K562 (cell line): ENCODE measurements around the gene E2F3. TPM values are rescaled to one million over a fixed set of nuclear protein-coding genes. Genes with fewer than 3 reads are reported as not detected.
A peak's percentile ranks its signal among the peaks of the same experiment; 100 is the strongest.

Experiments
- ATAC-seq: fragments of 200-7000 bp; cut with Tn5 transposase; 3 replicates; pipeline ENCODE4 v1.9.1; 2020; ENCODE audit warnings: moderate library complexity
- BruUV-seq: library from RNA; stranded (reverse); fragments of 400-500 nt; replicated peaks from 2 replicates; lab custom pipeline; 2021; lab: Mats Ljungman, UMichigan
- CTCF ChIA-PET: fragments of 300-600 bp; formaldehyde crosslinking; extraction: SDS; loops from one replicate; lab custom pipeline; 2021; ENCODE audit warnings: low intra/inter-chr PET ratio; lab: Yijun Ruan, JAX
- POLR2A ChIA-PET: fragments of 300-600, 350-650 bp; sonication (Branson Sonifier 250); formaldehyde crosslinking; extraction: SDS; loops from one replicate; lab custom pipeline; 2021; ENCODE audit warnings: antibody characterized with exemption, inconsistent platforms; lab: Yijun Ruan, JAX
- DNase-seq, 4 experiments: peaks; one replicate each; pipeline versions ENCODE4 v3.0.0 to v3.0.0-alpha.2; 2011 to 2018; ENCODE audit warnings: low spot score in 3 of 4, mixed read lengths in 3 of 4; ENCODE audit errors: extremely low read depth in 1 of 4
- FAIRE-seq: peaks from 2 replicates; lab custom pipeline; 2011; peaks lifted over from hg19 to GRCh38; lab: Jason Lieb, UNC
- H2AFZ ChIP-seq: 2 replicates; pipeline ENCODE4 v1.6.0; 2011; ENCODE audit warnings: low read depth, low read length, control low read depth, inconsistent platforms
- H3K27ac ChIP-seq: fragments of 200-600 bp; 3 replicates; pipeline ENCODE4 v1.8.0; 2011; ENCODE audit warnings: low read depth, mild to moderate bottlenecking, control low read depth, inconsistent platforms, low read length, moderate library complexity, mixed read lengths; ENCODE audit errors: extremely low read depth
- H3K27me3 ChIP-seq, 2 experiments: fragments of 300-600 bp in 1 of 2; 2 replicates in 1 of 2; 3 replicates in 1 of 2; pipeline versions ENCODE4 v1.6.0 to v1.8.0; 2011; ENCODE audit warnings: inconsistent platforms in 2 of 2, low read length in 2 of 2, mild to moderate bottlenecking in 1 of 2, mixed read lengths in 1 of 2, moderate library complexity in 1 of 2; ENCODE audit not compliant: control insufficient read depth in 2 of 2, insufficient read depth in 2 of 2
- H3K36me3 ChIP-seq: fragments of 300-600 bp; 3 replicates; pipeline ENCODE4 v1.8.0; 2011; ENCODE audit warnings: mild to moderate bottlenecking, low read length, inconsistent platforms; ENCODE audit not compliant: control insufficient read depth, insufficient read depth
- H3K4me1 ChIP-seq, 2 experiments: fragments of 200-600 bp in 1 of 2; replicated peaks in 1 of 2; 2 replicates in 1 of 2; 3 replicates in 1 of 2; pipeline versions ENCODE4 v1.5.1 to v1.8.0; 2011; ENCODE audit warnings: inconsistent platforms in 2 of 2, low read length in 2 of 2, mild to moderate bottlenecking in 1 of 2, mixed read lengths in 1 of 2, moderate library complexity in 1 of 2; ENCODE audit not compliant: control insufficient read depth in 2 of 2, insufficient read depth in 2 of 2
- H3K4me2 ChIP-seq: 2 replicates; pipeline ENCODE4 v1.6.1; 2011; ENCODE audit warnings: low read length, control low read depth, inconsistent platforms, mixed read lengths; ENCODE audit not compliant: insufficient read depth
- H3K4me3 ChIP-seq: fragments of 200-600 bp; sonication (generic), shearing (Covaris generic); 2 replicates; pipeline ENCODE4 v1.5.1; 2016; ENCODE audit warnings: control low read depth, inconsistent platforms
- H3K79me2 ChIP-seq: fragments of 200-600 bp; 3 replicates; pipeline ENCODE4 v1.8.0; 2011; ENCODE audit warnings: low read length, inconsistent platforms; ENCODE audit not compliant: control insufficient read depth, insufficient read depth
- H3K9ac ChIP-seq, 2 experiments: 2 replicates each; pipeline versions ENCODE4 v1.6.0 to v1.6.1; 2011; ENCODE audit warnings: low read depth in 2 of 2, low read length in 2 of 2, control low read depth in 1 of 2, inconsistent platforms in 1 of 2, mild to moderate bottlenecking in 1 of 2, mixed read lengths in 1 of 2; ENCODE audit not compliant: insufficient read depth in 1 of 2
- H3K9me1 ChIP-seq: one replicate; pipeline ENCODE4 v1.6.0; 2011; ENCODE audit warnings: inconsistent platforms, mild to moderate bottlenecking, low read length, moderate library complexity; ENCODE audit not compliant: control insufficient read depth, insufficient read depth
- H3K9me3 ChIP-seq: replicated peaks from 2 replicates; pipeline ENCODE4 v1.5.1; 2011; ENCODE audit warnings: low read depth, low read length, inconsistent platforms; ENCODE audit not compliant: control insufficient read depth, insufficient read depth
- H4K20me1 ChIP-seq: replicated peaks from 2 replicates; pipeline ENCODE4 v1.6.1; 2011; ENCODE audit warnings: low read length, inconsistent platforms, mixed read lengths; ENCODE audit not compliant: control insufficient read depth, insufficient read depth
- BDP1 ChIP-seq: IDR thresholded peaks from 3 replicates; pipeline ENCODE4 v1.6.1; 2011; ENCODE audit not compliant: insufficient read length, insufficient read depth
- CBX8 ChIP-seq: fragments of 200-600 bp; sonication (generic); IDR thresholded peaks from 2 replicates; pipeline ENCODE4 v1.6.1; 2012; ENCODE audit warnings: borderline replicate concordance, mixed run types, low read depth, mild to moderate bottlenecking, moderate library complexity, mixed read lengths, low read length, control low read depth, inconsistent platforms; ENCODE audit not compliant: poor library complexity, severe bottlenecking; ENCODE audit errors: extremely low read depth
- EHMT2 ChIP-seq: fragments of 450-650 bp; IDR thresholded peaks from 2 replicates; pipeline ENCODE4 v1.6.1; 2018; ENCODE audit warnings: antibody characterized with exemption
- HNRNPLL ChIP-seq: fragments of 200-400 bp; formaldehyde crosslinking; IDR thresholded peaks from 2 replicates; pipeline ENCODE4 v1.6.1; 2017; ENCODE audit warnings: low read length, low read depth, mild to moderate bottlenecking; ENCODE audit not compliant: poor library complexity, severe bottlenecking
- VEZF1 ChIP-seq: fragments of 200-800 bp; sonication (Bioruptor generic); IDR thresholded peaks from 2 replicates; pipeline ENCODE4 v1.6.1; 2017; ENCODE audit warnings: missing genetic modification characterization, missing compliant biosample characterization
- ZNF197 ChIP-seq: fragments of 200-800 bp; sonication (Bioruptor generic); IDR thresholded peaks from 2 replicates; pipeline ENCODE4 v1.6.1; 2016; ENCODE audit warnings: low read depth, missing genetic modification characterization, missing compliant biosample characterization
- ZNF644 ChIP-seq: fragments of 200-800 bp; sonication (Bioruptor generic); IDR thresholded peaks from 2 replicates; pipeline ENCODE4 v1.6.1; 2016; ENCODE audit warnings: low read depth, missing genetic modification characterization, missing compliant biosample characterization
- WGBS: fragments of 100-300 bp; shearing (Covaris generic); methylation state at CpG from one replicate; pipeline ENCODE4 v1.1.6; 2016; ENCODE audit warnings: low coverage, mixed read lengths; ENCODE audit not compliant: insufficient coverage; ENCODE audit errors: missing lambda C conversion rate; 5-methylcytosine and 5-hydroxymethylcytosine counted together
- in situ Hi-C: fragments of 300-500 bp; cut with MboI; formaldehyde crosslinking; loops from 4 replicates; pipeline ENCODE4 v1.15.0; 2018; ENCODE audit warnings: inconsistent platforms, mixed read lengths
- intact Hi-C: fragments of 100-400 bp; cut with micrococcal nuclease; formaldehyde crosslinking; loops from 2 replicates; pipeline ENCODE4 v1.14.2; 2022
- polyA plus RNA-seq, 8 experiments: library from polyadenylated mRNA; depleted of rRNA in 4 of 8; stranded (reverse) in 5 of 8; unstranded in 3 of 8; fragments of >200 nt; fragmentation: Nextera tagmentation in 2 of 8; fragmentation: Illumina TruSeq in 1 of 8; extraction: Ambion mirVana in 2 of 8; extraction: Trizol in 1 of 8; gene quantifications; 2 replicates each; pipeline versions ENCODE4 v1.2.1 to v1.2.3, GENCODE V29; 2011 to 2014; ENCODE audit warnings: inconsistent platforms in 1 of 8, missing spikeins in 1 of 8
- total RNA-seq, 7 experiments: library from RNA; depleted of rRNA in 6 of 7; stranded (reverse); fragments of >200 nt in 6 of 7; fragmentation: Illumina TruSeq in 2 of 7; extraction: Trizol in 2 of 7; gene quantifications; 2 replicates each; pipeline versions ENCODE4 v1.2.1 to v1.2.3, GENCODE V29; 2011 to 2021; ENCODE audit warnings: low replicate concordance in 1 of 7

E2F3 gene
- total and polyA plus RNA-seq, 9 of the 15 experiments (the other 6 are each of a cell fraction or from before 2014, with no cell fraction given): 11.1 to 44.7 (median 27.2) TPM

- ATAC-seq (no peak; the same call in 2 of the 3 replicates), FAIRE-seq (no peak), DNase-seq (no peak)
- in situ Hi-C loops (no loop called here), intact Hi-C loops (no loop called here)
- POLR2A ChIA-PET: interaction anchor here (1.2 to 2.0 kb wide), 3 partner anchors 14 to 38 kb away, joined by 3 to 7 read pairs (median 3); no protein-coding TSS in a partner anchor
- BruUV-seq: no TSS peak
- H3K4me1 ChIP-seq: peaks cover 6 to 19% of the 10 kb centered on the region in 2 experiments; a peak in 4 of 5 replicates
- no peak overlapping the region for H3K27ac ChIP-seq
- H3K9me3 ChIP-seq: no peaks in the 10 kb centered on the region
- peak overlapping the region in 1 of 2 experiments; percentile 7; a peak in 1 of 4 replicates for H3K9ac ChIP-seq
- no peaks in the 10 kb centered on the region for H3K79me2 ChIP-seq
- H4K20me1 ChIP-seq: no peaks in the 10 kb centered on the region
- 18% methylated on average over 7 of the region's 7 CpGs for WGBS
- H3K4me2 ChIP-seq: no peak overlapping the region; the same call in 1 of the 2 replicates
- H3K27me3 ChIP-seq: no peaks in the 10 kb centered on the region; a peak in 1 of 5 replicates
- CTCF ChIA-PET: no interaction called here
- H3K4me3 ChIP-seq: no peak overlapping the region
- TF ChIP-seq EHMT2 (0 out of 2 replicates have a peak, but pooled peaks have one; percentile 35), VEZF1 (CRISPR knock-in tag) (peak; percentile 5; the same call in 1 of the 2 replicates), HNRNPLL (peak; percentile 23), CBX8 (no peak), BDP1 (no peak), ZNF644 (no peak), ZNF197 (0 out of 2 replicates have a peak, but pooled peaks have one; percentile 39)
- H2AFZ ChIP-seq: peak overlapping the region; percentile 81
- no peaks in the 10 kb centered on the region for H3K9me1 ChIP-seq
- H3K36me3 ChIP-seq: no peaks in the 10 kb centered on the region
These were observed 35.4 kb upstream of the E2F3 start for GRCh38 chr6:20366082-20366830.
